Measurements from ENCODE around the gene TLE4. TPM values are rescaled to one million over a fixed set of nuclear protein-coding genes. Genes with fewer than 3 reads are reported as not detected.
"Not testable (repeated sequence)": the region's sequence is repeated elsewhere in the genome, so short reads cannot be mapped to it uniquely, and the experiment has no call there.

The TLE4 gene
- total and polyA plus RNA-seq, 12 donors = 4.2 to 17.3 (median 11.0) TPM

- no peaks in the 10 kb centered on the region for H3K9me3 ChIP-seq
- DNase-seq = peak in 1 of 2 donors; percentile 38
- no peak overlapping the region for H3K4me3 ChIP-seq
- peaks cover 0 to 19% (median 0%) of the 10 kb centered on the region in 9 donors for H3K4me1 ChIP-seq
- H3K27me3 ChIP-seq = no peaks in the 10 kb centered on the region
- intact Hi-C loops (cut with DNase I) = loop anchor here in 1 of 10 donors (10.0 kb wide), 1 partner anchor 167 kb away; the partner anchor contains the start of gene TLE4
- no peaks in the 10 kb centered on the region for H3K36me3 ChIP-seq
- ATAC-seq = peak; percentile 55 to 98 (median 93)
- peak overlapping the region in 6 of 10 donors; percentile 64 to 78 (median 72) for H3K27ac ChIP-seq
- no peak for TF ChIP-seq CTCF (IDR thresholded peaks at IDR 0.05)
- 35 to 39% methylated on average over 4 of the region's 4 CpGs for WGBS, 2 donors
These were observed 170.5 kb downstream of the TLE4 start for GRCh38 chr9:79742110-79742721.

GRCh38 chr9:79744521-79744920, 172.8 kb downstream of the TLE4 start:
- intact Hi-C loops (cut with DNase I) = loop anchor here in 1 of 10 donors (10.0 kb wide), 1 partner anchor 170 kb away; the partner anchor contains the start of gene TLE4
- DNase-seq = no peak
- Histone ChIP-seq H3K27me3 (no peaks in the 10 kb centered on the region), H3K9me3 (no peaks in the 10 kb centered on the region), H3K4me3 (no peak overlapping the region), H3K36me3 (no peaks in the 10 kb centered on the region), H3K4me1 (peaks cover 0 to 19% (median 0%) of the 10 kb centered on the region in 9 donors), H3K27ac (no peak overlapping the region)
- 80 to 88% methylated on average over 6 of the region's 6 CpGs for WGBS, 2 donors
- ATAC-seq = no peak
- TF ChIP-seq CTCF (IDR thresholded peaks at IDR 0.05) = no peak

GRCh38 chr9:79745752-79746336, 174.1 kb downstream of the TLE4 start:
- H3K9me3 ChIP-seq = no peaks in the 10 kb centered on the region
- H3K4me1 ChIP-seq = peaks cover 0 to 19% (median 0%) of the 10 kb centered on the region in 9 donors
- intact Hi-C loops (cut with DNase I) = loop anchor here in 1 of 10 donors (10.0 kb wide), 1 partner anchor 171 kb away; the partner anchor contains the start of gene TLE4
- no peaks in the 10 kb centered on the region for H3K36me3 ChIP-seq
- DNase-seq (no peak), ATAC-seq (no peak)
- no peaks in the 10 kb centered on the region for H3K27me3 ChIP-seq
- no peak overlapping the region for H3K4me3 ChIP-seq
- no peak overlapping the region for H3K27ac ChIP-seq
- no peak for TF ChIP-seq CTCF (IDR thresholded peaks at IDR 0.05)
- 94 to 96% methylated on average over 4 of the region's 4 CpGs for WGBS, 2 donors

GRCh38 chr9:79751895-79752466, 180.2 kb downstream of the TLE4 start:
- H3K27ac ChIP-seq; H3K4me3 ChIP-seq; DNase-seq; H3K36me3 ChIP-seq; H3K27me3 ChIP-seq; H3K4me1 ChIP-seq; intact Hi-C loops (cut with DNase I); ATAC-seq: not testable (repeated sequence)
- peaks cover 0 to 11% (median 0%) of the 10 kb centered on the region in 11 donors for H3K9me3 ChIP-seq
- 88 to 98% methylated on average over 1 of the region's 1 CpG for WGBS, 2 donors
